ENCODE results near the gene PLA2G2E. TPM values are rescaled to one million over a fixed set of nuclear protein-coding genes. Genes with fewer than 3 reads are reported as not detected.

The PLA2G2E gene
- total and polyA plus RNA-seq, 2 donors: not detected

GRCh38 chr1:19955534-19956170 is 32.2 kb upstream of the PLA2G2E start:
- H3K4me1 ChIP-seq (ENCODE audit: control insufficient read depth in 2 of 2, insufficient read depth in 2 of 2, low read length in 2 of 2): no peaks in the 10 kb centered on the region
- H3K4me3 ChIP-seq (ENCODE audit: low read length in 2 of 2): no peak overlapping the region
- no peaks in the 10 kb centered on the region for H3K9me3 ChIP-seq (ENCODE audit: control insufficient read depth in 2 of 2, insufficient read depth in 1 of 2, low read length in 1 of 2)
- 68% methylated on average over 11 of the region's 11 CpGs for WGBS
- no peaks in the 10 kb centered on the region for H3K36me3 ChIP-seq (ENCODE audit: control insufficient read depth in 2 of 2, insufficient read depth in 2 of 2, low read length in 1 of 2)
- H3K27ac ChIP-seq (ENCODE audit: low read depth in 1 of 2, low read length in 1 of 2): no peak overlapping the region
- no peak for DNase-seq (ENCODE audit: low read depth in 6 of 9, low spot score in 9 of 9)
- no peaks in the 10 kb centered on the region for H3K27me3 ChIP-seq (ENCODE audit: control insufficient read depth in 2 of 2, insufficient read depth in 1 of 2, low read length in 1 of 2)

DNA sequence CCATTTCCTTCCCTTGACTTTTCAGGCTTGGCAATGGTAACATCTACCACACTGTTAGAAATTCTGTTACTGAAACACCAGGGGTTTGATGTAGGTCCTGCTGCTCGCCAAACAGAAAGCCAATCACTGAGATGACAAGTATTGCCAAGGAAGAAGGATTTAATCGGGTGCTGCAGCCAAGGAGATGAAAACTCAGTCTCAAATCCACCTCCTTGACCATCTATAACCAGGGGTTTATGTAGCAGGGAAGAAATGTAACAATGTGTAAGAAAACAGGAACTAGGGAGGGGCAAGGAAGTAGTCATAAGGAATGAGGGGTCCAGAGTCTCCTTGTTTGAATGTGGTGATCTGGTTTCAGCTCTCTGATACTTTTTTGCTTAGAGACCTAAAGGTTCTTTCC is 30.6 kb upstream of the PLA2G2E start:
- H3K9me3 ChIP-seq (ENCODE audit: control insufficient read depth in 2 of 2, insufficient read depth in 1 of 2, low read length in 1 of 2): no peaks in the 10 kb centered on the region
- no peak for DNase-seq (ENCODE audit: low read depth in 6 of 9, low spot score in 9 of 9)
- 97% methylated on average over 2 of the region's 2 CpGs for WGBS
- H3K27me3 ChIP-seq (ENCODE audit: control insufficient read depth in 2 of 2, insufficient read depth in 1 of 2, low read length in 1 of 2): no peaks in the 10 kb centered on the region
- no peak overlapping the region for H3K4me3 ChIP-seq (ENCODE audit: low read length in 2 of 2)
- no peaks in the 10 kb centered on the region for H3K36me3 ChIP-seq (ENCODE audit: control insufficient read depth in 2 of 2, insufficient read depth in 2 of 2, low read length in 1 of 2)
- H3K4me1 ChIP-seq (ENCODE audit: control insufficient read depth in 2 of 2, insufficient read depth in 2 of 2, low read length in 2 of 2): no peaks in the 10 kb centered on the region
- no peak overlapping the region for H3K27ac ChIP-seq (ENCODE audit: low read depth in 1 of 2, low read length in 1 of 2)

DNA sequence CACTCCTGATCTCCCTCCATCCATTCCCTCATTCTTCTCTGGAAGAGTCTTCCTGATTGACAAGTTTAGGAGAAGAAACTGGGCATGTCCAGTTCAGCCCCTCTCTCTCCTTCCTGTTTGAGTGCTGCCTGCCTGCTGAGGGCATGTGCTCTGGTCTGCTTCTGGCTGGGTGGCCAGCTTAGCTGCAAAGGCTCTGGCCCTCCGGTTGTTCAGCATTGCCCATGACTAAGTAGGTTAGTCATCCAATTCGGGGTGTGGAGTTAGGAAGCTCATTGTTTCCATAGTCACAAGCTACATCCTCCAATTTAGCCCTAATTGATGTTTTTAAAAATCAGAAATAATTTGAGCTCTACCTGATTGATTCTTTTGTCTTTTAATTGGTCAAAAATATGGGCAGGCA is 25.6 kb upstream of the PLA2G2E start:
- DNase-seq (ENCODE audit: low read depth in 6 of 9, low spot score in 9 of 9): no peak
- Histone ChIP-seq H3K27ac (ENCODE audit: low read depth in 1 of 2, low read length in 1 of 2) (no peak overlapping the region), H3K36me3 (ENCODE audit: control insufficient read depth in 2 of 2, insufficient read depth in 2 of 2, low read length in 1 of 2) (no peaks in the 10 kb centered on the region), H3K27me3 (ENCODE audit: control insufficient read depth in 2 of 2, insufficient read depth in 1 of 2, low read length in 1 of 2) (no peaks in the 10 kb centered on the region), H3K4me1 (ENCODE audit: control insufficient read depth in 2 of 2, insufficient read depth in 2 of 2, low read length in 2 of 2) (no peaks in the 10 kb centered on the region), H3K4me3 (ENCODE audit: low read length in 2 of 2) (no peak overlapping the region), H3K9me3 (ENCODE audit: control insufficient read depth in 2 of 2, insufficient read depth in 1 of 2, low read length in 1 of 2) (no peaks in the 10 kb centered on the region)
- 79% methylated on average over 2 of the region's 2 CpGs for WGBS

DNA sequence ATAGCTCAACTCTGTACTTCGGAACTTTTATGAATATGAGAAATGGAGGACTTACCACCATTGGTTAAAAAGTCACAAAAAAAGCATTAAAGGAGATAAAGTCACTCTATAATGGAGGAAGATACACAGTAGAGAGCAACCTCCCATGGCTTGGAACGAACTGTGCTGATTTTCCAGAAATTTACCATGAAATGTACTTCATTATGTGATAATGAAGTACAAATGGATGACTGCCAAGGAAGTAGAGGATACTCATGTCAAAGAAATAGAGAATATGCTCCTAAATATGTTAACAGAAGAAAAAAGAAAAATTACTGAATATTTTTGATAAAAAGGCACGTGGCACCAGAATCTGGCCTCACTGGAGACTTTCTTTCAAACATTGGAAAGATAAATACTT is 23.6 kb upstream of the PLA2G2E start:
- WGBS: 92% methylated on average over 3 of the region's 3 CpGs
- Histone ChIP-seq H3K27me3 (ENCODE audit: control insufficient read depth in 2 of 2, insufficient read depth in 1 of 2, low read length in 1 of 2) (no peaks in the 10 kb centered on the region), H3K4me1 (ENCODE audit: control insufficient read depth in 2 of 2, insufficient read depth in 2 of 2, low read length in 2 of 2) (no peaks in the 10 kb centered on the region), H3K9me3 (ENCODE audit: control insufficient read depth in 2 of 2, insufficient read depth in 1 of 2, low read length in 1 of 2) (no peaks in the 10 kb centered on the region), H3K36me3 (ENCODE audit: control insufficient read depth in 2 of 2, insufficient read depth in 2 of 2, low read length in 1 of 2) (no peaks in the 10 kb centered on the region), H3K4me3 (ENCODE audit: low read length in 2 of 2) (no peak overlapping the region), H3K27ac (ENCODE audit: low read depth in 1 of 2, low read length in 1 of 2) (no peak overlapping the region)
- DNase-seq (ENCODE audit: low read depth in 6 of 9, low spot score in 9 of 9): no peak

DNA sequence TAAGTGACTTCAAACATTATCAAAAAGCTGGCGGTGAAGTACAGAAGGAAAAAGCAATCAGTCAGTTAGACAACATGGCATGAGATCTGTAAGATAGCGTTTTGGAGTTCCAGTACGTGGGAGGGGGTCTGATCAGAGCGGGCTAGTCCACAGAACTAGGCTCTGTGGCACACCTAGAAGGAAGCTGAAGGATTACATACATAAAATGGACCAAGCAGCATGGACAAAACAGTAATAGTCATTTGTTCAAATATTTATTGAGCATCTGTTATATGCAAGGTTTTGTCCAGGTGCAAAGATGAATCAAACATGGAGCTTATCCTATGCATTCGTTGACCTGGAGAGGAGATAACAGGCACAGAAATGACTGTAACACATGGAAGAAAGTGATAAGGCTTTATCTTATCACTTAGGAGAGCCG is 22.9 kb upstream of the PLA2G2E start:
- Histone ChIP-seq H3K27ac (ENCODE audit: low read depth in 1 of 2, low read length in 1 of 2) (no peak overlapping the region), H3K9me3 (ENCODE audit: control insufficient read depth in 2 of 2, insufficient read depth in 1 of 2, low read length in 1 of 2) (no peaks in the 10 kb centered on the region), H3K4me1 (ENCODE audit: control insufficient read depth in 2 of 2, insufficient read depth in 2 of 2, low read length in 2 of 2) (no peaks in the 10 kb centered on the region), H3K4me3 (ENCODE audit: low read length in 2 of 2) (no peak overlapping the region), H3K36me3 (ENCODE audit: control insufficient read depth in 2 of 2, insufficient read depth in 2 of 2, low read length in 1 of 2) (no peaks in the 10 kb centered on the region), H3K27me3 (ENCODE audit: control insufficient read depth in 2 of 2, insufficient read depth in 1 of 2, low read length in 1 of 2) (no peaks in the 10 kb centered on the region)
- WGBS: 66% methylated on average over 6 of the region's 6 CpGs
- DNase-seq (ENCODE audit: low read depth in 6 of 9, low spot score in 9 of 9): no peak

GRCh38 chr1:19945914-19946313 is 22.5 kb upstream of the PLA2G2E start:
- DNase-seq (ENCODE audit: low read depth in 6 of 9, low spot score in 9 of 9): no peak
- Histone ChIP-seq H3K27ac (ENCODE audit: low read depth in 1 of 2, low read length in 1 of 2) (no peak overlapping the region), H3K4me1 (ENCODE audit: control insufficient read depth in 2 of 2, insufficient read depth in 2 of 2, low read length in 2 of 2) (no peaks in the 10 kb centered on the region), H3K27me3 (ENCODE audit: control insufficient read depth in 2 of 2, insufficient read depth in 1 of 2, low read length in 1 of 2) (no peaks in the 10 kb centered on the region), H3K9me3 (ENCODE audit: control insufficient read depth in 2 of 2, insufficient read depth in 1 of 2, low read length in 1 of 2) (no peaks in the 10 kb centered on the region), H3K4me3 (ENCODE audit: low read length in 2 of 2) (no peak overlapping the region), H3K36me3 (ENCODE audit: control insufficient read depth in 2 of 2, insufficient read depth in 2 of 2, low read length in 1 of 2) (no peaks in the 10 kb centered on the region)
- 50% methylated on average over 2 of the region's 2 CpGs for WGBS

- no peaks in the 10 kb centered on the region for H3K4me1 ChIP-seq (ENCODE audit: control insufficient read depth in 2 of 2, insufficient read depth in 2 of 2, low read length in 2 of 2)
- no peaks in the 10 kb centered on the region for H3K36me3 ChIP-seq (ENCODE audit: control insufficient read depth in 2 of 2, insufficient read depth in 2 of 2, low read length in 1 of 2)
- no peaks in the 10 kb centered on the region for H3K9me3 ChIP-seq (ENCODE audit: control insufficient read depth in 2 of 2, insufficient read depth in 1 of 2, low read length in 1 of 2)
- no peaks in the 10 kb centered on the region for H3K27me3 ChIP-seq (ENCODE audit: control insufficient read depth in 2 of 2, insufficient read depth in 1 of 2, low read length in 1 of 2)
- no peak for DNase-seq (ENCODE audit: low read depth in 6 of 9, low spot score in 9 of 9)
- no peak overlapping the region for H3K27ac ChIP-seq (ENCODE audit: low read depth in 1 of 2, low read length in 1 of 2)
- H3K4me3 ChIP-seq (ENCODE audit: low read length in 2 of 2): no peak overlapping the region
- WGBS: 95% methylated on average over 2 of the region's 2 CpGs
Measured at GRCh38 chr1:19942657-19943056, 19.2 kb upstream of the PLA2G2E start.

- Histone ChIP-seq H3K4me1 (ENCODE audit: control insufficient read depth in 2 of 2, insufficient read depth in 2 of 2, low read length in 2 of 2) (no peaks in the 10 kb centered on the region), H3K36me3 (ENCODE audit: control insufficient read depth in 2 of 2, insufficient read depth in 2 of 2, low read length in 1 of 2) (no peaks in the 10 kb centered on the region), H3K27me3 (ENCODE audit: control insufficient read depth in 2 of 2, insufficient read depth in 1 of 2, low read length in 1 of 2) (no peaks in the 10 kb centered on the region), H3K27ac (ENCODE audit: low read depth in 1 of 2, low read length in 1 of 2) (no peak overlapping the region), H3K9me3 (ENCODE audit: control insufficient read depth in 2 of 2, insufficient read depth in 1 of 2, low read length in 1 of 2) (no peaks in the 10 kb centered on the region), H3K4me3 (ENCODE audit: low read length in 2 of 2) (no peak overlapping the region)
- no peak for DNase-seq (ENCODE audit: low read depth in 6 of 9, low spot score in 9 of 9)
- 91% methylated on average over 3 of the region's 3 CpGs for WGBS
Measured at GRCh38 chr1:19942088-19942487, 18.7 kb upstream of the PLA2G2E start.

DNA sequence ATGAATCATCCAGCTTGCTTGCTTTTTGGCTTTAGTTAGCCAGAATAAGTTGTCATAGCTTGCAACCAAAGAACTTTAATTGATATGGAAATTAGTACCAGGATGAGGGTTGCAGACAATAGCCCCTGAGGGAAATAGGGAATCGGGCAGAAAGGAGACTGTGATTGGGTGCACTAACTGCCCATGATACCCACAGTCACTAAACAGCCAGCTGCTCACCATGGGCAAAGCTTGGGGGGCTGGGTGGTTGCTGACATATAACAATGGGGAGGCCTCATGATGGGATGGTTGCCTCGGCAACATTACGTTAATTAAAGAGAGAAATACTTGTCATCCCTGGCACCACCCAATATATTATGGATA is 17.8 kb upstream of the PLA2G2E start:
- Histone ChIP-seq H3K4me1 (ENCODE audit: control insufficient read depth in 2 of 2, insufficient read depth in 2 of 2, low read length in 2 of 2) (no peaks in the 10 kb centered on the region), H3K4me3 (ENCODE audit: low read length in 2 of 2) (no peak overlapping the region), H3K36me3 (ENCODE audit: control insufficient read depth in 2 of 2, insufficient read depth in 2 of 2, low read length in 1 of 2) (no peaks in the 10 kb centered on the region), H3K9me3 (ENCODE audit: control insufficient read depth in 2 of 2, insufficient read depth in 1 of 2, low read length in 1 of 2) (no peaks in the 10 kb centered on the region), H3K27ac (ENCODE audit: low read depth in 1 of 2, low read length in 1 of 2) (no peak overlapping the region), H3K27me3 (ENCODE audit: control insufficient read depth in 2 of 2, insufficient read depth in 1 of 2, low read length in 1 of 2) (no peaks in the 10 kb centered on the region)
- over 99% methylated on average over 3 of the region's 3 CpGs for WGBS
- no peak for DNase-seq (ENCODE audit: low read depth in 6 of 9, low spot score in 9 of 9)

Data from thymus (tissue), 11 donors.